HepG2 (cell line): Measurements from ENCODE around the gene TNP2. TPM values are rescaled to one million over a fixed set of nuclear protein-coding genes. Genes with fewer than 3 reads are reported as not detected.

Source experiments
- ATAC-seq: fragments of 200-7000 bp; cut with Tn5 transposase; 3 replicates; pipeline ENCODE4 v1.9.1; 2020; ENCODE audit warnings: mild to moderate bottlenecking, moderate library complexity
- BruUV-seq: library from RNA; stranded (reverse); fragments of 400-500 nt; replicated peaks from 2 replicates; lab custom pipeline; 2021; lab: Mats Ljungman, UMichigan
- CTCF ChIA-PET: fragments of 300-600 bp; formaldehyde crosslinking; extraction: SDS; loops from one replicate; lab custom pipeline; 2021; ENCODE audit warnings: low total read pairs, inconsistent platforms, low intra/inter-chr PET ratio; lab: Yijun Ruan, JAX
- POLR2A ChIA-PET: fragments of 350-600 bp; sonication (Branson Sonifier 250); formaldehyde crosslinking; loops from one replicate; lab custom pipeline; 2020; ENCODE audit warnings: antibody characterized with exemption, inconsistent platforms; lab: Yijun Ruan, JAX
- DNase-seq: peaks from one replicate; pipeline ENCODE4 v3.0.0-alpha.2; 2015; ENCODE audit warnings: low spot score
- FAIRE-seq: peaks from 3 replicates; lab custom pipeline; 2011; peaks lifted over from hg19 to GRCh38; lab: Jason Lieb, UNC
- H2AFZ ChIP-seq: one replicate; pipeline ENCODE4 v1.6.1; 2011; ENCODE audit warnings: low read length, inconsistent platforms
- H3K27ac ChIP-seq: fragments of 300-600 bp; 3 replicates; pipeline ENCODE4 v1.8.0; 2011; ENCODE audit warnings: mixed run types, mild to moderate bottlenecking, mixed read lengths, low read length, inconsistent platforms; ENCODE audit not compliant: insufficient read depth; ENCODE audit errors: extremely low read length
- H3K27me3 ChIP-seq, 2 experiments: fragments of 200-600 bp in 1 of 2; 2 replicates in 1 of 2; 3 replicates in 1 of 2; pipeline versions ENCODE4 v1.6.0 to v1.8.0; 2011; ENCODE audit warnings: low read length in 2 of 2, mild to moderate bottlenecking in 2 of 2, moderate library complexity in 2 of 2, inconsistent platforms in 1 of 2; ENCODE audit not compliant: insufficient read depth in 2 of 2, control insufficient read depth in 1 of 2
- H3K36me3 ChIP-seq, 2 experiments: fragments of 200-600 bp in 1 of 2; replicated peaks in 1 of 2; 2 replicates in 1 of 2; 3 replicates in 1 of 2; pipeline versions ENCODE4 v1.5.1 to v1.8.0; 2011; ENCODE audit warnings: low read length in 2 of 2, inconsistent platforms in 1 of 2; ENCODE audit not compliant: insufficient read depth in 2 of 2, control insufficient read depth in 1 of 2
- H3K4me1 ChIP-seq: 2 replicates; pipeline ENCODE4 v1.5.1; 2012; ENCODE audit warnings: low read length, inconsistent platforms; ENCODE audit not compliant: insufficient read depth
- H3K4me2 ChIP-seq: 2 replicates; pipeline ENCODE4 v1.6.0; 2011; ENCODE audit warnings: low read depth, low read length, inconsistent platforms
- H3K4me3 ChIP-seq, 3 experiments: fragments of 200-600 bp in 1 of 3; sonication (generic), shearing (Covaris generic) in 1 of 3; replicated peaks in 1 of 3; 2 replicates each; pipeline ENCODE4 v1.5.1; 2011 to 2016; ENCODE audit warnings: low read length in 3 of 3, inconsistent platforms in 2 of 3, low read depth in 2 of 3, mild to moderate bottlenecking in 2 of 3, control low read depth in 1 of 3, mixed read lengths in 1 of 3; ENCODE audit not compliant: insufficient read depth in 1 of 3
- H3K79me2 ChIP-seq: one replicate; pipeline ENCODE4 v1.6.1; 2011; ENCODE audit warnings: low read length, inconsistent platforms; ENCODE audit not compliant: insufficient read depth
- H3K9ac ChIP-seq: 2 replicates; pipeline ENCODE4 v1.6.0; 2011; ENCODE audit warnings: mild to moderate bottlenecking, low read depth, low read length, inconsistent platforms; ENCODE audit not compliant: insufficient read depth
- H3K9me3 ChIP-seq: 2 replicates; pipeline ENCODE4 v1.5.1; 2012; ENCODE audit warnings: mild to moderate bottlenecking, low read length
- H4K20me1 ChIP-seq: 2 replicates; pipeline ENCODE4 v1.6.0; 2011; ENCODE audit warnings: inconsistent platforms, mild to moderate bottlenecking, low read length, moderate library complexity; ENCODE audit not compliant: insufficient read depth
- ATM ChIP-seq: fragments of 450-650 bp; IDR thresholded peaks from 2 replicates; pipeline ENCODE4 v1.7.1; 2017; ENCODE audit warnings: mild to moderate bottlenecking, borderline replicate concordance
- FOXP4 ChIP-seq: sonication (generic); formaldehyde crosslinking; IDR thresholded peaks from 2 replicates; pipeline ENCODE4 v1.4.0; 2020; ENCODE audit warnings: missing genetic modification reagents
- GMEB1 ChIP-seq: sonication (generic); formaldehyde crosslinking; IDR thresholded peaks from 2 replicates; pipeline ENCODE4 v1.5.1; 2020; ENCODE audit warnings: missing genetic modification reagents, mild to moderate bottlenecking, borderline replicate concordance
- PHF20 ChIP-seq: sonication (generic); formaldehyde crosslinking; IDR thresholded peaks from 2 replicates; pipeline ENCODE4 v1.5.0; 2020; ENCODE audit warnings: mild to moderate bottlenecking, missing genetic modification reagents
- PTBP1 ChIP-seq: fragments of 200-400 bp; formaldehyde crosslinking; IDR thresholded peaks from 2 replicates; pipeline ENCODE4 v1.6.1; 2018; ENCODE audit warnings: low read length, low read depth; ENCODE audit not compliant: poor library complexity, severe bottlenecking
- SIN3A ChIP-seq: IDR thresholded peaks from 2 replicates; pipeline ENCODE4 v1.6.1; 2011; ENCODE audit warnings: low read depth, mild to moderate bottlenecking, control low read depth, low read length, borderline replicate concordance
- SNAPC5 ChIP-seq: sonication (generic); formaldehyde crosslinking; IDR thresholded peaks from 2 replicates; pipeline ENCODE4 v1.8.1; 2023; ENCODE audit warnings: mild to moderate bottlenecking, missing genetic modification reagents, borderline replicate concordance
- SP4 ChIP-seq: sonication (generic); formaldehyde crosslinking; IDR thresholded peaks from 2 replicates; pipeline ENCODE4 v1.8.1; 2023; ENCODE audit warnings: mild to moderate bottlenecking, missing genetic modification reagents
- THAP7 ChIP-seq: sonication (generic); formaldehyde crosslinking; IDR thresholded peaks from 2 replicates; pipeline ENCODE4 v1.8.1; 2023; ENCODE audit warnings: mild to moderate bottlenecking, missing genetic modification reagents
- ZFP36 ChIP-seq: fragments of 150-350 bp; IDR thresholded peaks from 2 replicates; pipeline ENCODE4 v1.6.1; 2018; ENCODE audit warnings: borderline replicate concordance, low read length, low read depth; ENCODE audit not compliant: partially characterized antibody
- ZFP37 ChIP-seq: sonication (generic); formaldehyde crosslinking; IDR thresholded peaks from 2 replicates; pipeline ENCODE4 v1.4.0; 2020; ENCODE audit warnings: missing genetic modification reagents, borderline replicate concordance
- ZNF383 ChIP-seq: sonication (generic); formaldehyde crosslinking; IDR thresholded peaks from 2 replicates; pipeline ENCODE4 v1.4.0; 2020; ENCODE audit warnings: missing genetic modification reagents, mild to moderate bottlenecking, borderline replicate concordance
- ZNF546 ChIP-seq: sonication (generic); formaldehyde crosslinking; conservative IDR thresholded peaks from 2 replicates; pipeline ENCODE4 v1.8.1; 2023; ENCODE audit warnings: mild to moderate bottlenecking, missing genetic modification reagents
- ZNF572 ChIP-seq: sonication (generic); formaldehyde crosslinking; IDR thresholded peaks from 2 replicates; pipeline ENCODE4 v1.5.1; 2020; ENCODE audit warnings: mild to moderate bottlenecking, missing genetic modification reagents
- ZNF605 ChIP-seq: sonication (generic); formaldehyde crosslinking; IDR thresholded peaks from 2 replicates; pipeline ENCODE4 v1.8.0; 2022; ENCODE audit warnings: mild to moderate bottlenecking, missing genetic modification reagents
- ZNF619 ChIP-seq: sonication (generic); formaldehyde crosslinking; IDR thresholded peaks from 2 replicates; pipeline ENCODE4 v1.4.0; 2020; ENCODE audit warnings: mild to moderate bottlenecking, missing genetic modification reagents
- ZNF841 ChIP-seq: sonication (generic); formaldehyde crosslinking; IDR thresholded peaks from 2 replicates; pipeline ENCODE4 v1.8.1; 2023; ENCODE audit warnings: missing genetic modification reagents, borderline replicate concordance
- ZNF891 ChIP-seq: sonication (generic); formaldehyde crosslinking; IDR thresholded peaks from 2 replicates; pipeline ENCODE4 v1.5.0; 2020; ENCODE audit warnings: mild to moderate bottlenecking, missing genetic modification reagents
- WGBS: methylation state at CpG from one replicate; pipeline ENCODE4 v1.1.6; 2017; ENCODE audit warnings: low lambda C conversion rate; 5-methylcytosine and 5-hydroxymethylcytosine counted together
- in situ Hi-C: cut with HindIII; loops from 2 replicates; pipeline ENCODE4 v1.10.0; 2017; ENCODE audit warnings: low pct_unique_long_range_greater_than_20kb; ENCODE audit not compliant: extremely low pct_ligation_motif_present
- intact Hi-C: fragments of 100-400 bp; cut with micrococcal nuclease; formaldehyde crosslinking; loops from one replicate; pipeline ENCODE4 v1.10.0; 2022; ENCODE audit not compliant: unreplicated experiment
- polyA plus RNA-seq, 8 experiments: library from polyadenylated mRNA; depleted of rRNA in 3 of 8; stranded (reverse) in 7 of 8; unstranded in 1 of 8; fragments of >200 nt; fragmentation: Illumina TruSeq in 4 of 8; extraction: Trizol in 4 of 8; gene quantifications; 2 replicates each; pipeline versions ENCODE4 v1.2.1 to v1.2.3, GENCODE V29; 2011 to 2016; ENCODE audit warnings: low read depth in 4 of 8, missing spikeins in 1 of 8, mixed read lengths in 1 of 8; ENCODE audit not compliant: insufficient read depth in 1 of 8
- total RNA-seq, 5 experiments: library from RNA; depleted of rRNA; stranded (reverse); fragments of >200 nt; fragmentation: Illumina TruSeq; extraction: Trizol; gene quantifications; 2 replicates each; pipeline ENCODE4 v1.2.3, GENCODE V29; 2016; ENCODE audit warnings: low read depth in 1 of 5

TNP2 gene
- total and polyA plus RNA-seq, 2 of the 13 experiments (the other 11 are each of a cell fraction or from before 2014, with no cell fraction given) = not detected

GRCh38 chr16:11257131-11257938 lies 11.8 kb downstream of the TNP2 start:
- ATAC-seq (peak; percentile 72), FAIRE-seq (peak; percentile 79), DNase-seq (peak; percentile 85)
- Histone ChIP-seq H3K4me2 (peak overlapping the region; percentile 99), H3K4me3 (peak overlapping the region; percentile 87 to 98 (median 95)), H3K27ac (peak overlapping the region; percentile 93), H3K9me3 (no peaks in the 10 kb centered on the region), H3K9ac (peak overlapping the region; percentile 92), H2AFZ (no peak overlapping the region), H4K20me1 (peaks cover 35% of the 10 kb centered on the region), H3K36me3 (peaks cover 2 to 8% of the 10 kb centered on the region in 2 experiments; a peak in 4 of 5 replicates), H3K27me3 (no peaks in the 10 kb centered on the region; a peak in 2 of 5 replicates), H3K4me1 (peaks cover 81% of the 10 kb centered on the region), H3K79me2 (peaks cover 28% of the 10 kb centered on the region)
- CTCF ChIA-PET = interaction anchor here (0.6 to 5.2 kb wide), 4 partner anchors 99 to 286 kb away, joined by 3 to 38 read pairs (median 20); no protein-coding TSS in a partner anchor
- POLR2A ChIA-PET = interaction anchor here (0.7 to 9.0 kb wide), 19 partner anchors 12 to 486 kb away, joined by 3 to 351 read pairs (median 19); partner anchors contain the start of genes DEXI, PRM1, PRM2 and PRM3
- intact Hi-C loops (loop anchor here (1.0 to 5.0 kb wide), 5 partner anchors 21 to 115 kb away; no protein-coding TSS in a partner anchor), in situ Hi-C loops (loop anchor here (5.0 kb wide), 2 partner anchors 90 to 290 kb away; partner anchors contain the start of gene RMI2)
- TSS peak; percentile 83 for BruUV-seq
- WGBS = 9% methylated on average over 18 of the region's 21 CpGs
- TF ChIP-seq PTBP1 (peak; percentile 58), ZNF891 (CRISPR knock-in tag) (no peak), ZFP36 (no peak), ATM (no peak), ZNF841 (no peak), SIN3A (peak; percentile 68; the same call in 1 of the 2 replicates), GMEB1 (CRISPR knock-in tag) (peak; percentile 66), ZNF572 (CRISPR knock-in tag) (peak; percentile 94), ZNF546 (CRISPR knock-in tag) (no peak), FOXP4 (CRISPR knock-in tag) (peak; percentile 67), THAP7 (CRISPR knock-in tag) (peak; percentile 86; the same call in 1 of the 2 replicates), SNAPC5 (CRISPR knock-in tag) (no peak; the same call in 1 of the 2 replicates), ZFP37 (CRISPR knock-in tag) (peak; percentile 73), ZNF383 (CRISPR knock-in tag) (peak; percentile 95), ZNF605 (CRISPR knock-in tag) (peak; percentile 86; the same call in 1 of the 2 replicates), ZNF619 (peak; percentile 100), SP4 (CRISPR knock-in tag) (peak; percentile 38; the same call in 1 of the 2 replicates), PHF20 (no peak)
